ENCODE measurements around the gene ARHGAP28.
"Not testable (repeated sequence)": the region's sequence is repeated elsewhere in the genome, so short reads cannot be mapped to it uniquely, and the experiment has no call there.

Gene ARHGAP28

GRCh38 chr18:6776188-6776587, 46.7 kb downstream of the ARHGAP28 start:
- no peak for DNase-seq (ENCODE audit: low spot score)

- no peak for DNase-seq (ENCODE audit: low spot score)
These were observed 48.0 kb downstream of the ARHGAP28 start for GRCh38 chr18:6777509-6777908.

- DNase-seq (ENCODE audit: low spot score): no peak
These were observed 49.1 kb downstream of the ARHGAP28 start for GRCh38 chr18:6778459-6779247.

- peak; percentile 5 for DNase-seq (ENCODE audit: low spot score)
These were observed 51.7 kb downstream of the ARHGAP28 start for GRCh38 chr18:6781142-6781714.

GRCh38 chr18:6781796-6782195, 52.3 kb downstream of the ARHGAP28 start:
- DNase-seq (ENCODE audit: low spot score): peak; percentile 9

GRCh38 chr18:6782861-6783260, 53.3 kb downstream of the ARHGAP28 start:
- DNase-seq (ENCODE audit: low spot score): no peak

- no peak for DNase-seq (ENCODE audit: low spot score)
These were observed 54.5 kb downstream of the ARHGAP28 start for GRCh38 chr18:6784046-6784445.

- no peak for DNase-seq (ENCODE audit: low spot score)
These were observed 55.5 kb downstream of the ARHGAP28 start for GRCh38 chr18:6785001-6785400.

GRCh38 chr18:6785411-6785810, 55.9 kb downstream of the ARHGAP28 start:
- DNase-seq (ENCODE audit: low spot score): no peak

GRCh38 chr18:6792391-6792790, 62.9 kb downstream of the ARHGAP28 start:
- no peak for DNase-seq (ENCODE audit: low spot score)

- DNase-seq (ENCODE audit: low spot score): no peak
These were observed 63.9 kb downstream of the ARHGAP28 start for GRCh38 chr18:6793455-6793854.

GRCh38 chr18:6793986-6794385, 64.5 kb downstream of the ARHGAP28 start:
- no peak for DNase-seq (ENCODE audit: low spot score)

- no peak for DNase-seq (ENCODE audit: low spot score)
These were observed 65.8 kb downstream of the ARHGAP28 start for GRCh38 chr18:6795307-6795706.

GRCh38 chr18:6796511-6796910, 67.0 kb downstream of the ARHGAP28 start:
- DNase-seq (ENCODE audit: low spot score): no peak

GRCh38 chr18:6797171-6797570, 67.7 kb downstream of the ARHGAP28 start:
- no peak for DNase-seq (ENCODE audit: low spot score)

- no peak for DNase-seq (ENCODE audit: low spot score)
These were observed 69.4 kb downstream of the ARHGAP28 start for GRCh38 chr18:6798896-6799295.

- DNase-seq (ENCODE audit: low spot score): not testable (repeated sequence)
These were observed 70.8 kb downstream of the ARHGAP28 start for GRCh38 chr18:6800309-6800708.

GRCh38 chr18:6807515-6808257, 78.2 kb downstream of the ARHGAP28 start:
- DNase-seq (ENCODE audit: low spot score): no peak

GRCh38 chr18:6810191-6810590, 80.7 kb downstream of the ARHGAP28 start:
- no peak for DNase-seq (ENCODE audit: low spot score)

- DNase-seq (ENCODE audit: low spot score): no peak
These were observed 82.3 kb downstream of the ARHGAP28 start for GRCh38 chr18:6811816-6812215.

GRCh38 chr18:6814882-6815425, 85.4 kb downstream of the ARHGAP28 start:
- DNase-seq (ENCODE audit: low spot score): no peak

GRCh38 chr18:6816154-6816553, 86.6 kb downstream of the ARHGAP28 start:
- DNase-seq (ENCODE audit: low spot score): no peak

- no peak for DNase-seq (ENCODE audit: low spot score)
These were observed 89.8 kb downstream of the ARHGAP28 start for GRCh38 chr18:6819332-6819731.
